Measurements from ENCODE around the gene CRYGB. TPM values are rescaled to one million over a fixed set of nuclear protein-coding genes. Genes with fewer than 3 reads are reported as not detected.

The CRYGB gene, protein sequence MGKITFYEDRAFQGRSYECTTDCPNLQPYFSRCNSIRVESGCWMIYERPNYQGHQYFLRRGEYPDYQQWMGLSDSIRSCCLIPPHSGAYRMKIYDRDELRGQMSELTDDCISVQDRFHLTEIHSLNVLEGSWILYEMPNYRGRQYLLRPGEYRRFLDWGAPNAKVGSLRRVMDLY
- not detected in 5 replicates for total RNA-seq (2022; extraction: Qiagen RNA extraction; ENCODE audit: low read depth)

DNA sequence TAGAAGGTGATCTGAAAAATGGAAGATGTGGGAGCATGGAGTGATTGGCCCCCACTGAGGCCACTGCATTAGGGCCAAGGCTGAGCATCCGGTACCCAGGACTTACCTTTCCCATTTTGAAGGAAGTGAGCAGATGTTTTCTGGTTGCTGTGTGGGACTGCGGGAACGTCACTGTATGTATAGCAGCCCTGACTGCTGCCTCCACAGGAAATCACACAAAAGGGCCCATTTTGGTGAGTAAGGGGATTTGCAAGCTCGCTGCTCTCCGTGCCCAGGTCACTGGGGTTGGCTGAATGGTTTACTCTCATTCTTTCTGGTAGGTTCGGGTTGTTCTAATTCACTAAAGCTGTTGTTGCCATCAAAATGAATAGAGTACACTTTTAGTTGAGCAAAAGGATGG, at the start of gene CRYGB:
TSS of gene CRYGB (minus strand) at position 153 of the 400 bp plus-strand sequence. CDS start at position 115, 38 bp downstream.

DNA sequence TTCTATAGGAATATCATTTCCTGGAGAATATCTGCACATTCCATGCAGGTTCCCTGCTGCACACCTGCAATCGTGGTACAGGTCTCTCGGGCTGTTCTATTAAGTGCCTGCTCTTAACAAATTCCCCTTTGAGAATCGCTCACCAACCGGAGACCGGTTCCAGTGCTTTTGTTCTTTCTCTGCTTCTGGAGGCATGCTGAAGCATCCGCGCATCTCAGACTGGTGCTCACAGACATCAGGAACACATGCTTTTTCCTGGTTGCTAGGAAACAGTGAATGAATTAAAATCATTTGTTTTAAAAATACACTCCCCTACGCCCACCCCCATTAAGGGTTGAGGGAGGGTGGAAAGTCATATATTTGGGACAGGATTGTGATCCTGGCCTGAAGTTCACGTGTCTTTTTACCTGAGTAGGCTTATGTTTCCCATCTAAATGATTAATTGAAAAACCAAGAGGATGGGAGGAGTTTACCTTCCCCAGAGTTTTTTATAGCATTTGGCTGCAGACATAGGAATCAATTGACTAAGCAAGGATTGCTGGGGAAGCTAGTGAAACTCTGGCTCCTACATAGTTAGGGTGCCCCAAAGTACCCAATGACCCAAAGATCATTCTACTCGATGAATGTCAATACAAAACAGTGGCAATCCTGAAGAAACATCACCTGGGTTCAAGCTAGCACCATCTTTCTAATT, 44.0 kb upstream of the CRYGB start, which contains the start of gene C2orf80:
TSS of gene C2orf80 (minus strand) at position 221 of the 694 bp plus-strand sequence. CDS start 3,044 bp downstream, outside the sequence.

DNA sequence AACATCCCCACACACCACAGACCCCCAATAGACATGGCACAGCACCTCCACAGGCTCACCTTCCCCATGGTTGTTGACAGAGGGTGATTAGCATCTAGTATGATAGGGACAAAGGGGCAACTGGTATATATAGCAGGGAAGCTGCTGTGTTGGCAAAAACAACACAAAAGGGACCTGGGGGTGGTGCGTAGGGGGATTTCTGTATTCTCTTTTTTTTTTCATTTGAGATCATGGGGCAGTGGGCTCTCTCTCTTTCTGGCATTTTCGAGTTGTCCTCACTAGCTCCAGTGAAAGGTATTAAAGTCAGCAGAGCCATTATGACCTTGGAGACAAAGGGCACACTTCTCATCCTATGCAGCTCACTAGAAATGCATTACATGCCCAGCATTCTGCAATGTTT, 17.5 kb upstream of the CRYGB start, which contains the start of gene CRYGA:
TSS of gene CRYGA (minus strand) at position 101 of the 400 bp plus-strand sequence. CDS start at position 68, 33 bp downstream.

DNA sequence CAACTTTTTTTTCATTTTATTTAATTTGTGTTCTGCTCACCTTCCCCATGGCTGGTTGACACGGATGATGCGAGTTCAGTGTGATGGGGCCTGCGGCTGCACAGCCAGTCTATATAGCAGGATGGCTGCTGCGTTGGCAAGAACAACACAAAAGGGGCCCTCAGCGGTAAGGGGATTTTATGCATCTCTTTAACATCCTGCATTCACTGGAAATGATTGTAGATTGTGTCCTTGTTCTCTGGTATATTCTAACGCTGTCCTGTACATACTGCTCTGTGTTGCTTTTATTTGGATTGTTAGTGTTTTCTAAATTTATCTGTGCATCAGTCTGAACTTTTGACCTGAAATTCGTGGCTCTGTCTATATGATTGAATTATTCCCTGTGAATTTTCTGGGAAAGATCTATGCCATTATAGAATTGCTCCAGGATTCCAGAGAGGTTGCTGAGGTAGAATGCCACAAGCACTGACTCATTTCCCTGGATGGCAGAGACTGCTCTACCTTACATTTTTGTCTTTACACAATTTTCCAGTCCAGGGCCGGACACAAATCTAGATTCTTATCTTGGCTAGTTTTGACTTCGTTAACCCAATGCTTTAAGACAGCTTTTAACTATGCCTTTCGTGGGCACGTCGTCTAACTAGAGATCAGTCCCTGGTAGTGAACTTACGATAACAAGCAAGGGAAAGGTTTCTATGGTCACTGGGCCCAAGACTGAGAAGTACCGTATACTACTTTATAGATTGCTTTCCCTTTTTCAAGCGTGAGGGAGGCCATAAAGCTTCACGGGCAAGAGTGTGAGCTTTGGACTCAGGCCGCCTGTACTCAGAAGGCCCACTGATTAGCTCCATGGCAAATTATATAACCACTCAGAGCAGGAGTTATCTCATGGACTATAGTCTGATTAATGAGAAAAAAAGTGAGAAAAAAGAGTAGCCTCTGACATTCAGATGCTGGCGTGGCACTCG, 15.9 kb downstream of the CRYGB start, which contains the start of gene CRYGC:
TSS of gene CRYGC (minus strand) at position 85 of the 968 bp plus-strand sequence. CDS start at position 49, 36 bp downstream.

DNA sequence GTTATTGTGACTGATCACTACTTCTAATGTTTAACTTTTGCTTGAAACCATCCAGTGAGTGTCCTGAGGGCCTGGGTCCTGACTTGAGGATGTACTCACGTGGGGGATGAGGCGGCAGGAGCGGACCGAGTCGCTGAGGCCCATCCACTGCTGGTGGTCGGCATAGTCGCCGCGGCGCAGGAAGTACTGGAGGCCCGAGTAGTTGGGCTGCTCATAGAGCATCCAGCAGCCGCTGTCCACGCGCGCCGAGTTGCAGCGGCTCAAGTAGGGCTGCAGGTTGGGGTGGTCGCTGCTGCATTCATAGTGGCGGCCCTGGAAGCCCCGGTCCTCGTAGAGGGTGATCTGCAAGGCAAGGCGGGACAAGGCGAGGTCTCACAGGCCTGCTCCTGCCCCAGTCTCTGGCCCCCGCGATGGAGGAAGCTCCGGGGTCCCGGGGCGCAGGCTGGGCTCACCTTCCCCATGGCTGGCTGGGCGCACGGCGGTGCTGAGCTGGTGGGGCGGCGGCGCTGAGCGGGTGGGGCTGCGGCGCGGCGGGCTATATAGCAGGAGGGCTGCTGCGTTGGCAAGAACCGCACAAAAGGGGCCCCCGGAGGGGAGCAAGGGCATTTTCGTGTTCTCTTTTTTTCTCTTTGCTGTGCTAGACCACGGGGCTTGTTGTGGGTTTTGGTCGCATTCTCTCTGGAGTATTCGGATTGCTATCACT, 21.8 kb downstream of the CRYGB start, which contains the start of gene CRYGD:
TSS of gene CRYGD (minus strand) at position 512 of the 703 bp plus-strand sequence. CDS start at position 461, 51 bp downstream.

Other genes with a start within 250 kb of the CRYGB start
- 3.0 to 3.9 TPM (median 3.3 TPM) in 5 replicates for gene PLEKHM3, start 120.6 kb downstream of the CRYGB start, total RNA-seq (2022; extraction: Qiagen RNA extraction; ENCODE audit: low read depth)
- not detected in 5 replicates for gene CRYGD, start 21.6 kb downstream of the CRYGB start, total RNA-seq (2022; extraction: Qiagen RNA extraction; ENCODE audit: low read depth)
- gene CRYGC, start 16.3 kb downstream of the CRYGB start, total RNA-seq (2022; extraction: Qiagen RNA extraction; ENCODE audit: low read depth) = not detected in 5 replicates
- gene CRYGA, start 17.4 kb upstream of the CRYGB start, total RNA-seq (2022; extraction: Qiagen RNA extraction; ENCODE audit: low read depth) = not detected in 5 replicates
- gene C2orf80, start 43.9 kb upstream of the CRYGB start, total RNA-seq (2022; extraction: Qiagen RNA extraction; ENCODE audit: low read depth) = not detected in 5 replicates
- gene IDH1, start 108.9 kb upstream of the CRYGB start, total RNA-seq (2022; extraction: Qiagen RNA extraction; ENCODE audit: low read depth) = 76.3 to 92.9 TPM (median 80.0 TPM) in 5 replicates
- 5.0 to 9.1 TPM (median 7.2 TPM) in 5 replicates for gene PIKFYVE, start 120.1 kb upstream of the CRYGB start, total RNA-seq (2022; extraction: Qiagen RNA extraction; ENCODE audit: low read depth)

Data from A549 treated with CpdA at 1 μM for 4 hours (cell line).